Right lobe of liver (tissue), 4 donors: ENCODE measurements around the gene HSD17B2.

Experiments
- POLR2A ChIP-seq: fragments of 450-650 bp; IDR thresholded peaks from one replicate; pipeline ENCODE4 v1.6.1; 2017; ENCODE audit warnings: antibody characterized with exemption, mild to moderate bottlenecking
- TF ChIP-seq, protein P1 (sequence below), 4 donors: fragments of 200-600 bp in 3 of 4; fragments of 450-650 bp in 1 of 4; IDR thresholded peaks; one replicate each; pipeline versions ENCODE4 v1.5.1 to v1.8.0; 2016 to 2022; ENCODE audit warnings: antibody characterized with exemption in 4 of 4, mild to moderate bottlenecking in 2 of 4
- donor health status: DM: no; HTN: no; CAD: no.
- donor health status: DM: no; HTN: no; CAD: no.
- donor health status: DM: no; HTN: yes; CAD: no.

DNA sequence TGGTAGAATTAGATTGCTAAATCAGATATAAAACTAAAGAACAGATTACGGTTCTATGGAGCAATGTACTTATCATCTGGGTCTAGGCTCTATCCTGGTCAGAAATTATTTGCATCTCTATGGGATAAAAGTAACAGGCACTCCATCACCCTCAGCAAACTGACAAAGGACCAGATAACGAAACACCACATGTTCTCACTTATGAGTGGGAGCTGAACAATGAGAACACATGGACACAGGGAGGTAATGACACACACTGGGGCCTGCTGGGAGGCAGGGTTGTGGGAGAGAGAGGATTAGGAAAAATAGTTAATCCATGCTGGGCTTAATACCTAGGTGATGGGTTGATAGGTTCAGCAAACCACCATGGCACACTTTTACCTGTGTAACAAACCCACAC is 73.0 kb downstream of the HSD17B2 start:
- TF ChIP-seq, protein P1, sequence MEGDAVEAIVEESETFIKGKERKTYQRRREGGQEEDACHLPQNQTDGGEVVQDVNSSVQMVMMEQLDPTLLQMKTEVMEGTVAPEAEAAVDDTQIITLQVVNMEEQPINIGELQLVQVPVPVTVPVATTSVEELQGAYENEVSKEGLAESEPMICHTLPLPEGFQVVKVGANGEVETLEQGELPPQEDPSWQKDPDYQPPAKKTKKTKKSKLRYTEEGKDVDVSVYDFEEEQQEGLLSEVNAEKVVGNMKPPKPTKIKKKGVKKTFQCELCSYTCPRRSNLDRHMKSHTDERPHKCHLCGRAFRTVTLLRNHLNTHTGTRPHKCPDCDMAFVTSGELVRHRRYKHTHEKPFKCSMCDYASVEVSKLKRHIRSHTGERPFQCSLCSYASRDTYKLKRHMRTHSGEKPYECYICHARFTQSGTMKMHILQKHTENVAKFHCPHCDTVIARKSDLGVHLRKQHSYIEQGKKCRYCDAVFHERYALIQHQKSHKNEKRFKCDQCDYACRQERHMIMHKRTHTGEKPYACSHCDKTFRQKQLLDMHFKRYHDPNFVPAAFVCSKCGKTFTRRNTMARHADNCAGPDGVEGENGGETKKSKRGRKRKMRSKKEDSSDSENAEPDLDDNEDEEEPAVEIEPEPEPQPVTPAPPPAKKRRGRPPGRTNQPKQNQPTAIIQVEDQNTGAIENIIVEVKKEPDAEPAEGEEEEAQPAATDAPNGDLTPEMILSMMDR (IDR thresholded peaks at IDR 0.05) = no peak
- no peak for TF ChIP-seq POLR2A
